ENCODE data around the gene STARD8.
A peak's percentile ranks its signal among the peaks of the same experiment; 100 is the strongest.
"Not testable (repeated sequence)": the region's sequence is repeated elsewhere in the genome, so short reads cannot be mapped to it uniquely, and the experiment has no call there.

STARD8 gene

GRCh38 chrX:68719181-68719903, 71.9 kb downstream of the STARD8 start:
- no peak for DNase-seq

GRCh38 chrX:68719904-68720614, 72.6 kb downstream of the STARD8 start:
- DNase-seq: no peak

- DNase-seq: no peak
Observed at GRCh38 chrX:68720851-68721250, 73.4 kb downstream of the STARD8 start.

- no peak for DNase-seq
Observed at GRCh38 chrX:68721546-68721945, 74.1 kb downstream of the STARD8 start.

GRCh38 chrX:68721991-68722860, 74.8 kb downstream of the STARD8 start:
- DNase-seq: no peak

- DNase-seq: no peak
Observed at GRCh38 chrX:68723491-68724155, 76.2 kb downstream of the STARD8 start.

- DNase-seq: no peak
Observed at GRCh38 chrX:68724531-68725020, 77.1 kb downstream of the STARD8 start.

- no peak for DNase-seq
Observed at GRCh38 chrX:68725756-68726365, 78.4 kb downstream of the STARD8 start.

- no peak for DNase-seq
Observed at GRCh38 chrX:68726366-68726765, 78.9 kb downstream of the STARD8 start.

GRCh38 chrX:68727696-68728095, 80.2 kb downstream of the STARD8 start:
- DNase-seq: no peak

- no peak for DNase-seq
Observed at GRCh38 chrX:68728186-68728585, 80.7 kb downstream of the STARD8 start.

GRCh38 chrX:68731254-68731653, 83.8 kb downstream of the STARD8 start:
- no peak for DNase-seq

GRCh38 chrX:68732906-68733493, 85.5 kb downstream of the STARD8 start:
- peak; percentile 84 for DNase-seq

- no peak for DNase-seq
Observed at GRCh38 chrX:68735266-68735665, 87.8 kb downstream of the STARD8 start.

GRCh38 chrX:68741864-68742263, 94.4 kb downstream of the STARD8 start:
- not testable (repeated sequence) for DNase-seq

GRCh38 chrX:68743754-68744153, 96.3 kb downstream of the STARD8 start:
- peak; percentile 4 for DNase-seq

GRCh38 chrX:68746988-68747387, 99.5 kb downstream of the STARD8 start:
- DNase-seq: no peak

GRCh38 chrX:68748030-68748429, 100.6 kb downstream of the STARD8 start:
- peak; percentile 40 for DNase-seq

- no peak for DNase-seq
Observed at GRCh38 chrX:68749426-68749825, 102.0 kb downstream of the STARD8 start.

- DNase-seq: peak; percentile 7
Observed at GRCh38 chrX:68750316-68750715, 102.8 kb downstream of the STARD8 start.

- no peak for DNase-seq
Observed at GRCh38 chrX:68751372-68751771, 103.9 kb downstream of the STARD8 start.

- no peak for DNase-seq
Observed at GRCh38 chrX:68753218-68753617, 105.8 kb downstream of the STARD8 start.

Data from activated CD8-positive, alpha-beta memory T cell treated with anti-CD3 and anti-CD28 coated beads for 24 hours (primary cell).